Stimulated activated CD4-positive, alpha-beta T cell treated with anti-CD3 and anti-CD28 coated beads, TNF-alpha, amount 100 ng/mL, for 48 hours (primary cell): ENCODE data around the gene SEC62.
"Not testable (repeated sequence)": the region's sequence is repeated elsewhere in the genome, so short reads cannot be mapped to it uniquely, and the experiment has no call there.

Experiments used
- DNase-seq, 3 donors: peaks; one replicate each; pipeline ENCODE4 v3.0.0-alpha.2; 2020; ENCODE audit warnings: low read depth in 3 of 3

The SEC62 gene

GRCh38 chr3:170016057-170016456 lies 49.5 kb downstream of the SEC62 start:
- DNase-seq: no peak

GRCh38 chr3:170019306-170019705 lies 52.7 kb downstream of the SEC62 start:
- not testable (repeated sequence) for DNase-seq

GRCh38 chr3:170021083-170021482 lies 54.5 kb downstream of the SEC62 start:
- no peak for DNase-seq

- DNase-seq: no peak
Measured at GRCh38 chr3:170022336-170022735, 55.7 kb downstream of the SEC62 start.

- no peak for DNase-seq
Measured at GRCh38 chr3:170023165-170023564, 56.6 kb downstream of the SEC62 start.

- DNase-seq: no peak
Measured at GRCh38 chr3:170024581-170024980, 58.0 kb downstream of the SEC62 start.

GRCh38 chr3:170027233-170028102 lies 60.9 kb downstream of the SEC62 start:
- DNase-seq: no peak

GRCh38 chr3:170033489-170033888 lies 66.9 kb downstream of the SEC62 start:
- DNase-seq: no peak

- peak; percentile 74 to 85 (median 75) for DNase-seq
Measured at GRCh38 chr3:170037463-170038433, 71.1 kb downstream of the SEC62 start, which contains the start of gene GPR160. Gene GPR160, plus strand, starts transcription at chr3:170037995. Its CDS starts 45,978 bp downstream, at chr3:170083973.

- DNase-seq: no peak
Measured at GRCh38 chr3:170038434-170039110, 72.0 kb downstream of the SEC62 start.

GRCh38 chr3:170040418-170040817 lies 73.8 kb downstream of the SEC62 start:
- no peak for DNase-seq

GRCh38 chr3:170043506-170043905 lies 76.9 kb downstream of the SEC62 start:
- no peak for DNase-seq

GRCh38 chr3:170044271-170044670 lies 77.7 kb downstream of the SEC62 start:
- DNase-seq: no peak

GRCh38 chr3:170044795-170045244 lies 78.2 kb downstream of the SEC62 start:
- DNase-seq: no peak

- DNase-seq: no peak
Measured at GRCh38 chr3:170046269-170047132, 79.9 kb downstream of the SEC62 start.

- DNase-seq: no peak
Measured at GRCh38 chr3:170047133-170047404, 80.5 kb downstream of the SEC62 start.
